Ishikawa (cell line): ENCODE measurements around the gene SRGAP1.

Experiments used
- CEBPB ChIP-seq: IDR thresholded peaks from 2 replicates; pipeline ENCODE4 v1.6.1; 2012
- CREB1 ChIP-seq: IDR thresholded peaks from 2 replicates; pipeline ENCODE4 v1.6.1; 2012; ENCODE audit warnings: low read depth
- EGR1 ChIP-seq: IDR thresholded peaks from 2 replicates; pipeline ENCODE4 v1.6.1; 2012
- EP300 ChIP-seq: IDR thresholded peaks from 2 replicates; pipeline ENCODE4 v1.6.1; 2012; ENCODE audit warnings: borderline replicate concordance
- FOXM1 ChIP-seq: IDR thresholded peaks from 2 replicates; pipeline ENCODE4 v1.6.1; 2012; ENCODE audit warnings: low read depth, borderline replicate concordance
- NFIC ChIP-seq: IDR thresholded peaks from 2 replicates; pipeline ENCODE4 v1.6.1; 2012
- RAD21 ChIP-seq: IDR thresholded peaks from 2 replicates; pipeline ENCODE4 v1.6.1; 2012; ENCODE audit warnings: low read depth
- TAF1 ChIP-seq: IDR thresholded peaks from 2 replicates; pipeline ENCODE4 v1.6.1; 2012; ENCODE audit warnings: low read depth, mild to moderate bottlenecking
- TCF12 ChIP-seq: IDR thresholded peaks from 2 replicates; pipeline ENCODE4 v1.6.1; 2012; ENCODE audit warnings: low read depth
- TEAD4 ChIP-seq: IDR thresholded peaks from 2 replicates; pipeline ENCODE4 v1.6.1; 2012
- YY1 ChIP-seq: IDR thresholded peaks from 2 replicates; pipeline ENCODE4 v1.6.1; 2012; ENCODE audit warnings: low read depth
- ZBTB7A ChIP-seq: IDR thresholded peaks from 2 replicates; pipeline ENCODE4 v1.6.1; 2012; ENCODE audit warnings: low read depth
- TF ChIP-seq, protein P1 (sequence below): IDR thresholded peaks from 2 replicates; pipeline ENCODE4 v1.6.1; 2012
- TF ChIP-seq, protein P2 (sequence below): IDR thresholded peaks from 2 replicates; pipeline ENCODE4 v1.6.1; 2012
- TF ChIP-seq, protein P3 (sequence below): IDR thresholded peaks from 2 replicates; pipeline ENCODE4 v1.6.1; 2012; ENCODE audit warnings: low read depth, mild to moderate bottlenecking

Gene SRGAP1

DNA sequence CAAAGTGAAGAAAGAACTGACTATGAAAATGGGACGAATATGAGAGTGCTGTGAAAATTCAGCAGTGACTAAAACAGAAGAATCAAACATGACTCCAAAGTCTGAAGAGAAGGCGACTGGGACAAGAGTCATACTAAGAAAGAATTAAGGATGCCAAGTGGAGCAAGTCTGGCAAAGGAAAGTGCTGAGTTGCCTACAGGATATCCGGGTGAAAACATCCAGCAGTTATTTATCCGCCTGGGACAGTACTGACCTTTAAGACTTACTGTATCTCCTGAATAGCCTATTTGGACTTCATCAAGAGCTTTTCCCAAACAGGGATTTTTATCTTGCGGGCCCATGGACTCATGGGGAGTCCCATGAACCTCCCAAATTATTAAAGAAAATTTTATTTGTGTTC lies 336.5 kb downstream of the SRGAP1 start:
- TF ChIP-seq EGR1 (no peak), TAF1 (0 out of 2 replicates have a peak, but pooled peaks have one; percentile 4), CEBPB (no peak), RAD21 (no peak)

DNA sequence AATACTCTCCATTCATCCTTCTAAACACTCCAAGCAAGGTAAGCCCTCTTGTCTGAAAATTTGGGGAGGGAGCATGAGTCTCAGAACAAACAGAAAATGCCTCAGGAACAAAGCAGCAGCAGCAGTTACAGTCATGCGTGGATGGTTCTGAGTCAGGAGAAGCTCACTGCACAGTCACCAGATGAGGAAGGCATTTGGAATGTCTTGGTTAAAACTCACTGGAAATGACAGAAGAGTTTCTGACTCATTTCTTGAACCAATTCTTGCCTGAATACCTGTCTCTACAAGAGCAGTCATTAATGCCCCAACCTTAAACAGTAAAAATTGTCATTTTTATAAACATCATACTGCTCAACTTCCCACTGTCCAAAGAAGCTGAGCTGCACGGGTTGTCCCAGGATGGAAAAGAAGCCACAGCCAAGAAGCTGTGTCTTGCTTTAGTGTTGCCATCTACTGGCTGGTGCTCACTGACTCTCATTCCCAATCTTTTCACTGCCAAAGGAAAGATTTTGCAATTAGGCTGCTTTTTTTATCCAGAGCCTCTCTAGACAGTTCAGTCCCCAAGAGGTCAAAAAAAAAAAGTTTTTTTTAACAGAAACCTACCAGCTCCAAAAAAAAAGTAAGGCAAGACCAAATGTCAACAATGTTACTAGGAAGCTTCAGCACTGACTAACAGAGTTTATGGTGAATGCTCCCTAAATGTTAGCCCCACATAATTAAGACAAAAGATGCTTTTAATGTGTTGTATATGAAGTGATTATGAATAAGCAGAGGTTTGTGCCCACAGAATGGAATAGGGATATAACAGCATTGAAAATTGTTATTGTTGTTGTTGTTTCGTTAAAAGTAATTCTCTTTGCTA lies 337.2 kb downstream of the SRGAP1 start:
- peak; percentile 84 for TF ChIP-seq RAD21
- TF ChIP-seq, protein P1, sequence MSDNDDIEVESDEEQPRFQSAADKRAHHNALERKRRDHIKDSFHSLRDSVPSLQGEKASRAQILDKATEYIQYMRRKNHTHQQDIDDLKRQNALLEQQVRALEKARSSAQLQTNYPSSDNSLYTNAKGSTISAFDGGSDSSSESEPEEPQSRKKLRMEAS = peak; percentile 44; the same call in 1 of the 2 replicates
- TF ChIP-seq EP300 = peak; percentile 91
- no peak for TF ChIP-seq YY1
- TF ChIP-seq ZBTB7A = no peak
- TF ChIP-seq, protein P2, sequence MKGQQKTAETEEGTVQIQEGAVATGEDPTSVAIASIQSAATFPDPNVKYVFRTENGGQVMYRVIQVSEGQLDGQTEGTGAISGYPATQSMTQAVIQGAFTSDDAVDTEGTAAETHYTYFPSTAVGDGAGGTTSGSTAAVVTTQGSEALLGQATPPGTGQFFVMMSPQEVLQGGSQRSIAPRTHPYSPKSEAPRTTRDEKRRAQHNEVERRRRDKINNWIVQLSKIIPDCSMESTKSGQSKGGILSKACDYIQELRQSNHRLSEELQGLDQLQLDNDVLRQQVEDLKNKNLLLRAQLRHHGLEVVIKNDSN = no peak
- TF ChIP-seq EGR1 = no peak
- TF ChIP-seq CREB1 = no peak
- TF ChIP-seq NFIC = peak; percentile 26; the same call in 1 of the 2 replicates
- TF ChIP-seq, protein P3, sequence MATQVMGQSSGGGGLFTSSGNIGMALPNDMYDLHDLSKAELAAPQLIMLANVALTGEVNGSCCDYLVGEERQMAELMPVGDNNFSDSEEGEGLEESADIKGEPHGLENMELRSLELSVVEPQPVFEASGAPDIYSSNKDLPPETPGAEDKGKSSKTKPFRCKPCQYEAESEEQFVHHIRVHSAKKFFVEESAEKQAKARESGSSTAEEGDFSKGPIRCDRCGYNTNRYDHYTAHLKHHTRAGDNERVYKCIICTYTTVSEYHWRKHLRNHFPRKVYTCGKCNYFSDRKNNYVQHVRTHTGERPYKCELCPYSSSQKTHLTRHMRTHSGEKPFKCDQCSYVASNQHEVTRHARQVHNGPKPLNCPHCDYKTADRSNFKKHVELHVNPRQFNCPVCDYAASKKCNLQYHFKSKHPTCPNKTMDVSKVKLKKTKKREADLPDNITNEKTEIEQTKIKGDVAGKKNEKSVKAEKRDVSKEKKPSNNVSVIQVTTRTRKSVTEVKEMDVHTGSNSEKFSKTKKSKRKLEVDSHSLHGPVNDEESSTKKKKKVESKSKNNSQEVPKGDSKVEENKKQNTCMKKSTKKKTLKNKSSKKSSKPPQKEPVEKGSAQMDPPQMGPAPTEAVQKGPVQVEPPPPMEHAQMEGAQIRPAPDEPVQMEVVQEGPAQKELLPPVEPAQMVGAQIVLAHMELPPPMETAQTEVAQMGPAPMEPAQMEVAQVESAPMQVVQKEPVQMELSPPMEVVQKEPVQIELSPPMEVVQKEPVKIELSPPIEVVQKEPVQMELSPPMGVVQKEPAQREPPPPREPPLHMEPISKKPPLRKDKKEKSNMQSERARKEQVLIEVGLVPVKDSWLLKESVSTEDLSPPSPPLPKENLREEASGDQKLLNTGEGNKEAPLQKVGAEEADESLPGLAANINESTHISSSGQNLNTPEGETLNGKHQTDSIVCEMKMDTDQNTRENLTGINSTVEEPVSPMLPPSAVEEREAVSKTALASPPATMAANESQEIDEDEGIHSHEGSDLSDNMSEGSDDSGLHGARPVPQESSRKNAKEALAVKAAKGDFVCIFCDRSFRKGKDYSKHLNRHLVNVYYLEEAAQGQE = no peak
- no peak for TF ChIP-seq TAF1
- peak; percentile 87 for TF ChIP-seq TCF12
- peak; percentile 71 for TF ChIP-seq FOXM1
- TF ChIP-seq TEAD4 = peak; percentile 84
- TF ChIP-seq CEBPB = no peak; the same call in none of the 2 replicates

DNA sequence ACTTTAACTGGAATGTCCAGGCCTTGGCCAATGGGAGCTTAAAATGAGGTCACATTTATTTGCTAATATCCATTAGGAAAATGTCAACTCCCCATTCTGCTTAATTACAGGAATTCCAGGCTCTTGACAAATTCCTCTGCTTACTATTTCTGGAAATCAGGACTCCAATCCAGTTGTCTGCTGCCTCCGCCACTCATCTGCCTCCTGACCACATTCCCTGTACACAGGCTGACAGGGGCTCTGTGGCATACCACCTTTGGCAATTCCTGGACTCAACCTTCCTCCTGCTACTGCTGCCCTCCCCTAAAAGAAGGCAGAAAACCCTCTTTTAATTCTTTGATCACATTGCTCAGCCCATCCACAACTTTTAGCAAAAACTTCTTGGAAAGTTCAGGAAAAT lies 339.7 kb downstream of the SRGAP1 start:
- TF ChIP-seq EP300 (no peak), FOXM1 (no peak)

DNA sequence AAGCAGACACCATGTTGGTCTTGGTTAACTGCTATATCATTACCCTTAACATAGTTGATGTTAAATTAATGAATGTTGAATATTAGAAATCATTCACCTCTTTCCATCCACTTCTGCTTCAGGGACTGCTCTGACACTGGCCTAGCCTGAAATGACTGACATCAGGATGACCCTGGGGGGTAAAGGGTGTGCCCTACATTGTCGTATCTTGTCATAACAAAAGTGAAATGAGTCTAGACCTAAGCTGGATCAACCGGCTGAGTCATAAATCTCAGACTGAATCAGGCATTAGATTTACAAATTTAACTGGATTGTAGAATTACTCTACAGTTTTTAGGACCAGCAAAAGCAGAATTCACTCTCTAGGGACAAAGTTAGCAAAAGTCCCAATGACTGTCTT lies 342.3 kb downstream of the SRGAP1 start:
- no peak for TF ChIP-seq CREB1
- no peak for TF ChIP-seq EGR1
- no peak for TF ChIP-seq ZBTB7A
- TF ChIP-seq NFIC = no peak
- no peak for TF ChIP-seq TCF12
- TF ChIP-seq TAF1 = no peak
- no peak for TF ChIP-seq TEAD4
- TF ChIP-seq YY1 = no peak
- TF ChIP-seq, protein P3 = no peak

DNA sequence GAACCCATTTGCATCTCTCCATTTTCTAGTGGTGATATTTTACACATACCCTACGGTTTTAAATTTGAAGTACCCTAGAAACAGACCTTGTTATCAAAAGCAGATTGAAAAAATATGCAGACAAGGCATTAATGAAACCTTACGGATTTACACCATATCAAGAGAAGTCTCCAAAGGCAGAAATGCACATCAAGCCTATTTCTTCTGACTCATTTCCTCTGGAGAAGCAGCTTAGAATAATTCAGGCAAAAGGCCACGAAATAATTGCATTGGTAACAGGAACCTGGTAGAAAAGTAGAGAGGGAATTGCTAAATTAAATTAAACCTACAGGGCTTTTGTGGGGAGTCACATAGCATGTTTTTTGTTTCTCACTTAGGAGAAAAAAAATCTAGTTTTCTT lies 342.9 kb downstream of the SRGAP1 start:
- TF ChIP-seq, protein P3 = no peak
- TF ChIP-seq EP300 = no peak
- no peak for TF ChIP-seq TAF1
- TF ChIP-seq EGR1 = no peak
- TF ChIP-seq TEAD4 = no peak
- no peak for TF ChIP-seq CREB1
- no peak for TF ChIP-seq YY1
